Measurements from ENCODE around the gene WDR33. TPM values are rescaled to one million over a fixed set of nuclear protein-coding genes. Genes with fewer than 3 reads are reported as not detected.
A peak's percentile ranks its signal among the peaks of the same experiment; 100 is the strongest.

Gene WDR33
- total RNA-seq, 6 experiments from 2014 or later, result 15.6 to 38.3 (median 28.0) TPM

DNA sequence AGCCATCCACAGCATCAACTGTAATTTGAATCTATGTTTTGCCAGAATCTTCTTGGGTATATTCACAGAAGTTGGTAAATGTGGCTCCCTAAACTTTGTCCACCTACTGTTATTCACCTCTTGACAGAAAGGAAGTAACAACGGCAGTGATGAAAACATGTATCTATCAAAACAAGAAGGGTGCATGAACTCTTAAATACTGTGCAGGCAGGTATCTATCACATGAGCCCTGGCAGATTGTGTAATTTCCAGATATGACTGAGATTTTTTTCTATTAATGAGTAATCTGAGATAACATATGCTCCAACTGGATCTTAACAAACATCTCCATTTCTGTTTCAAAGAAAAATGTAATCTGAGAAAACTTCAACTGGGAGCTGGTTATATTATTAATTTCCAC is 73.1 kb downstream of the WDR33 start:
- DNase-seq (no peak), ATAC-seq (peak; percentile 78 to 85 (median 83))
- 8% methylated on average over 1 of the region's 1 CpG for WGBS (ENCODE audit: insufficient coverage, low coverage, low lambda C conversion rate, missing lambda C conversion rate)
- no peak overlapping the region for H3K4me3 ChIP-seq
- no peaks in the 10 kb centered on the region for H3K9me3 ChIP-seq
- intact Hi-C loops (cut with DNase I), result no loop called here
- peak overlapping the region; percentile 59 to 83 (median 80) for H3K27ac ChIP-seq
- no peaks in the 10 kb centered on the region for H3K36me3 ChIP-seq
- no peak for TF ChIP-seq POLR2A (IDR thresholded peaks at IDR 0.05)
- TF ChIP-seq, protein P1, sequence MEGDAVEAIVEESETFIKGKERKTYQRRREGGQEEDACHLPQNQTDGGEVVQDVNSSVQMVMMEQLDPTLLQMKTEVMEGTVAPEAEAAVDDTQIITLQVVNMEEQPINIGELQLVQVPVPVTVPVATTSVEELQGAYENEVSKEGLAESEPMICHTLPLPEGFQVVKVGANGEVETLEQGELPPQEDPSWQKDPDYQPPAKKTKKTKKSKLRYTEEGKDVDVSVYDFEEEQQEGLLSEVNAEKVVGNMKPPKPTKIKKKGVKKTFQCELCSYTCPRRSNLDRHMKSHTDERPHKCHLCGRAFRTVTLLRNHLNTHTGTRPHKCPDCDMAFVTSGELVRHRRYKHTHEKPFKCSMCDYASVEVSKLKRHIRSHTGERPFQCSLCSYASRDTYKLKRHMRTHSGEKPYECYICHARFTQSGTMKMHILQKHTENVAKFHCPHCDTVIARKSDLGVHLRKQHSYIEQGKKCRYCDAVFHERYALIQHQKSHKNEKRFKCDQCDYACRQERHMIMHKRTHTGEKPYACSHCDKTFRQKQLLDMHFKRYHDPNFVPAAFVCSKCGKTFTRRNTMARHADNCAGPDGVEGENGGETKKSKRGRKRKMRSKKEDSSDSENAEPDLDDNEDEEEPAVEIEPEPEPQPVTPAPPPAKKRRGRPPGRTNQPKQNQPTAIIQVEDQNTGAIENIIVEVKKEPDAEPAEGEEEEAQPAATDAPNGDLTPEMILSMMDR (IDR thresholded peaks at IDR 0.05), result no peak
- H3K27me3 ChIP-seq, result no peaks in the 10 kb centered on the region
- H3K4me1 ChIP-seq, result peaks cover 0 to 51% (median 16%) of the 10 kb centered on the region in 4 donors

- Histone ChIP-seq H3K27ac (peak overlapping the region; percentile 2 to 83 (median 80)), H3K4me1 (peaks cover 0 to 51% (median 16%) of the 10 kb centered on the region in 4 donors), H3K27me3 (no peaks in the 10 kb centered on the region), H3K4me3 (no peak overlapping the region), H3K36me3 (no peaks in the 10 kb centered on the region), H3K9me3 (no peaks in the 10 kb centered on the region)
- DNase-seq (no peak), ATAC-seq (peak; percentile 49 to 72 (median 60))
- intact Hi-C loops (cut with DNase I), result no loop called here
- WGBS (ENCODE audit: insufficient coverage, low coverage, low lambda C conversion rate, missing lambda C conversion rate), result 40% methylated on average over 3 of the region's 3 CpGs
- TF ChIP-seq, protein P1 (IDR thresholded peaks at IDR 0.05), result no peak
- TF ChIP-seq POLR2A (IDR thresholded peaks at IDR 0.05), result no peak
These were observed 75.2 kb downstream of the WDR33 start for GRCh38 chr2:127735537-127736399.

- Histone ChIP-seq H3K9me3 (no peaks in the 10 kb centered on the region), H3K27ac (peak overlapping the region in 2 of 3 donors; percentile 80 to 83), H3K4me1 (peaks cover 0 to 51% (median 16%) of the 10 kb centered on the region in 4 donors), H3K27me3 (no peaks in the 10 kb centered on the region), H3K36me3 (no peaks in the 10 kb centered on the region), H3K4me3 (no peak overlapping the region)
- DNase-seq (no peak), ATAC-seq (peak; percentile 7 to 50 (median 29))
- TF ChIP-seq, protein P1 (IDR thresholded peaks at IDR 0.05), result no peak
- no peak for TF ChIP-seq POLR2A (IDR thresholded peaks at IDR 0.05)
- intact Hi-C loops (cut with DNase I), result no loop called here
- WGBS (ENCODE audit: insufficient coverage, low coverage, low lambda C conversion rate, missing lambda C conversion rate), result 25% methylated on average over 2 of the region's 2 CpGs
These were observed 75.9 kb downstream of the WDR33 start for GRCh38 chr2:127735044-127735443.

DNA sequence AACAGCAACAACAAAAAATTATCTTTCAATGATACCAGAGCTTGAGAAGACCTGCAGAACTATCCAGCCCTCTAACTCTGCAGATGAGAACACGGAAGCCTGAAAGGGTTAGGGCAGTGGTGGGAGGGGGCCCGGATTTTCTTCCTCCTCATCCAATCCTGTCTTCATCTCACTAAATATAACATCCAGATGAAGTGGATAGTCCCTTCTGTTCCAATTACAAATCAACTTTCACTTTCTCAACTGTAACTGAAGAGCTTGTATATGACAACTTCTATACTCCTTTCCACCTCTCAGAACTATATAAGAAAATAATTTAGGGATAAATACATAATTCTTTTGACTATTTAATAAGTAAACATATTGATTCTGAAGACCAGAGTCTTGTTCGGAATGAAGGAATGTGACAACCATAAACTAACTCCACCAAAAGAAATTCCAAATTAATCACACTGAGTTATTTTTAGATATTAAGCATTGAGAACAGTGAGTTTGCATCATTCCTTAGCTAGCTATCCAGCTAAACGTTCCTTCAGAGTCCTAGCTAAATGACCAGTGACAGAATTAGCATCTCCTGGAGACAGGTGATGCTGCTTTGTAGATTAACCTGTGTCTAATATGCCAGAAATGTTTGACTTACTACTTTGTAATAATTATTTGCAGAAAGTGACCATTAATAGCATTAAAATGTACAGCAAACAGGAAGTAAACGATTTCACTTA is 77.0 kb downstream of the WDR33 start:
- H3K27ac ChIP-seq, result peak overlapping the region in 2 of 3 donors; percentile 7 to 83
- intact Hi-C loops (cut with DNase I), result no loop called here
- no peaks in the 10 kb centered on the region for H3K36me3 ChIP-seq
- no peak overlapping the region for H3K4me3 ChIP-seq
- DNase-seq (no peak), ATAC-seq (peak in 1 of 4 donors; percentile 3)
- H3K27me3 ChIP-seq, result no peaks in the 10 kb centered on the region
- no peaks in the 10 kb centered on the region for H3K9me3 ChIP-seq
- WGBS (ENCODE audit: insufficient coverage, low coverage, low lambda C conversion rate, missing lambda C conversion rate), result 26% methylated on average over 5 of the region's 5 CpGs
- TF ChIP-seq, protein P1 (IDR thresholded peaks at IDR 0.05), result no peak
- peaks cover 0 to 51% (median 16%) of the 10 kb centered on the region in 4 donors for H3K4me1 ChIP-seq

Measured in right lobe of liver (tissue), 6 donors.